Small intestine (tissue), 7 donors: Measurements from ENCODE around the gene GRID2. TPM values are rescaled to one million over a fixed set of nuclear protein-coding genes. Genes with fewer than 3 reads are reported as not detected.
A peak's percentile ranks its signal among the peaks of the same experiment; 100 is the strongest.

Source experiments
- DNase-seq, 2 donors: peaks; one replicate each; pipeline versions ENCODE4 v3.0.0 to v3.0.0-alpha.2; 2013
- FAIRE-seq: peaks from 2 replicates; lab custom pipeline; 2012; peaks lifted over from hg19 to GRCh38; lab: Jason Lieb, UNC
- H3K27ac ChIP-seq, 3 donors: one replicate each; pipeline ENCODE4 v1.5.1; 2013; ENCODE audit warnings: low read length in 2 of 3, mild to moderate bottlenecking in 2 of 3, control low read depth in 1 of 3, inconsistent platforms in 1 of 3, low read depth in 1 of 3, moderate library complexity in 1 of 3
- H3K27me3 ChIP-seq, 3 donors: one replicate each; pipeline ENCODE4 v1.6.1; 2013; ENCODE audit warnings: low read length in 3 of 3, inconsistent platforms in 1 of 3; ENCODE audit not compliant: control insufficient read depth in 3 of 3, insufficient read depth in 3 of 3
- H3K36me3 ChIP-seq, 3 donors: one replicate each; pipeline ENCODE4 v1.6.1; 2013; ENCODE audit warnings: low read length in 3 of 3, inconsistent platforms in 1 of 3, low read depth in 1 of 3, mild to moderate bottlenecking in 1 of 3, moderate library complexity in 1 of 3; ENCODE audit not compliant: control insufficient read depth in 3 of 3, insufficient read depth in 2 of 3
- H3K4me1 ChIP-seq, 3 donors: one replicate each; pipeline ENCODE4 v1.6.1; 2013; ENCODE audit warnings: low read length in 2 of 3, inconsistent platforms in 1 of 3, low read depth in 1 of 3, mild to moderate bottlenecking in 1 of 3, moderate library complexity in 1 of 3; ENCODE audit not compliant: control insufficient read depth in 3 of 3, insufficient read depth in 2 of 3
- H3K4me3 ChIP-seq, 3 donors: one replicate each; pipeline ENCODE4 v1.5.1; 2013; ENCODE audit warnings: low read length in 3 of 3, control low read depth in 1 of 3, inconsistent platforms in 1 of 3, low read depth in 1 of 3, mild to moderate bottlenecking in 1 of 3, moderate library complexity in 1 of 3
- H3K9me3 ChIP-seq, 2 donors: one replicate each; pipeline ENCODE4 v1.6.1; 2013; ENCODE audit warnings: low read depth in 1 of 2, low read length in 1 of 2; ENCODE audit not compliant: control insufficient read depth in 2 of 2, insufficient read depth in 1 of 2
- WGBS, 3 donors: extraction: QIAGEN DNeasy Blood & Tissue Kit; methylation state at CpG; one replicate each; pipeline ENCODE4 v1.1.7; 2013; 5-methylcytosine and 5-hydroxymethylcytosine counted together
- polyA plus RNA-seq, 4 donors: library from polyadenylated mRNA; stranded (reverse) in 3 of 4; unstranded in 1 of 4; fragments of 200-250 nt in 3 of 4; fragments of 120-200 nt in 1 of 4; gene quantifications; one replicate each; pipeline versions ENCODE4 v1.2.1 to v1.2.3, GENCODE V29; 2013
- donor health status: healthy with polysubstance abuse.
- donor health status: control.
- donor health status: control.
- donor health status: Bipolar disorder and iron deficiency.
- donor health status: healthy.

GRID2 gene
- polyA plus RNA-seq, 4 donors, result 0.06 to 0.27 (median 0.21) TPM; not detected in 1

DNA sequence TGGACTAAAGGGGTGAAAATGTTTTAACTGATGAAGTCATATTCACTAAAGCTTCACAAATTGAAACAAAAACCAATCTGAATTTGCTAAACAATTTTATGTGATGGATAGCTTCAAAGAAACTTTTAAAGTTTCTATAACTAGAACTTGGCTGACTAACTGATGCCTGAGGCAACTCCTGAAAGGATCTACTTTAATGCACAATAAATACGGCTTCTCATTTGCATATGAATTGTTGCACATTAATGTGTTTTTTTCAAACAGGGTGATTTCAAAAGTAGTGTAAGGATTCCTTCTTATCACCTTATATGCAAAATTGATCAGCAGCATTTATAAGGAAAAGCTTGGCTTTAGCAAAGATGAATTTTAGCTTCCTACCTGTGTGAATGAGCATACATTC lies 1466.4 kb downstream of the GRID2 start:
- 85 to 96% (median 86%) methylated on average over 1 of the region's 1 CpG for WGBS, 3 donors
- Histone ChIP-seq H3K4me1 (no peaks in the 10 kb centered on the region), H3K4me3 (no peak overlapping the region), H3K27me3 (no peaks in the 10 kb centered on the region), H3K36me3 (no peaks in the 10 kb centered on the region), H3K27ac (no peak overlapping the region), H3K9me3 (no peaks in the 10 kb centered on the region)
- no peak for FAIRE-seq
- no peak for DNase-seq

DNA sequence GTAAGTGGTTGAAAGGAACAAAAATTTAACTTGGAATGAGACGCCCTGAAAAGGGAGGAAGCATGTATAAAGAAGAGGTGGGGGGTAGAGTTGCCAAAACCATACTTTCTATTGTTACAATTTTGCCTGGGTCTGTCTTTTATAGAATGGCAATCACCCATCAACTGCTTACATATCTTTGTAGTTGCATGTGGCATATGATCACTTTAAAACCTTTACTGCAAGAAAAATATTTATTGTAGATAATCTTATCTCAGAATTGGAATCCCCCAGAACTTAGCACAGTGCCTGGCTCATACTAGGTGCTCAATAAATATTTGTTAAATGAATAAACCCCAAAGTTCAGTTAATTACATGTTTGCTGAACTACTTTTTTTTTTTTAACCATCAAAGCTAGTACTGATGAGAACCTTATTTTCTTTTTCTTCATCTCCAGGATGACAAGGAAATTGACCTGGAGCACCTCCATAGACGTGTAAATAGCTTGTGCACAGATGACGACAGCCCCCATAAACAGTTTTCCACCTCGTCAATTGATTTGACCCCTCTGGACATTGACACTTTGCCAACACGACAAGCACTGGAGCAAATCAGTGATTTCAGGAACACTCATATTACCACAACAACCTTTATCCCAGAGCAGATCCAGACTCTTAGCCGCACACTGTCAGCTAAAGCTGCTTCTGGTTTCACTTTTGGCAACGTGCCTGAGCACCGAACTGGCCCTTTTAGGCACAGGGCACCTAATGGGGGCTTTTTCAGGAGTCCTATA lies 1468.1 kb downstream of the GRID2 start:
- FAIRE-seq, result no peak
- H3K4me3 ChIP-seq, result peak overlapping the region in 2 of 3 donors; percentile 31 to 39
- H3K27me3 ChIP-seq, result no peaks in the 10 kb centered on the region
- peak; percentile 70 to 71 for DNase-seq
- no peaks in the 10 kb centered on the region for H3K4me1 ChIP-seq
- 16 to 49% (median 31%) methylated on average over 8 of the region's 8 CpGs for WGBS, 3 donors
- H3K36me3 ChIP-seq, result no peaks in the 10 kb centered on the region
- peak overlapping the region in 2 of 3 donors; percentile 46 to 53 for H3K27ac ChIP-seq
- no peaks in the 10 kb centered on the region for H3K9me3 ChIP-seq

DNA sequence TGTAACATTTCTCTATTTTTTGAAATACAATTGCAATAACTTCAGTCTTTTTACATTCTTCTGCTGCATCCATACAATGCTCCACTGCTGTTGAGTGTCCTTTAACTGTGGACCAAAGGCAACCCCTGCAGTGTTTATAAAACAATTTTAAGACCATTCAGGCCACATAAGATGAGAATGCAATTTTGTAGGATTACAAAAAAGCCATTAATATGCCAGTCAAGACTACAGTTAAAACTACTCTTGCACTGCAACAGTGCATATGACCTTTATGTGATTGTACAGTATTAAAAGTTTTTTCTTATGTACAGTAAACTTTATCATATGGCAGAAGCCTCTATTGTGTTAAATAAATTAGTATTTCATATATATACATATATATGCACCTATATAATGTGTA lies 1469.1 kb downstream of the GRID2 start:
- DNase-seq, result no peak
- FAIRE-seq, result no peak
- H3K27ac ChIP-seq, result no peak overlapping the region
- no peaks in the 10 kb centered on the region for H3K9me3 ChIP-seq
- H3K27me3 ChIP-seq, result no peaks in the 10 kb centered on the region
- no peaks in the 10 kb centered on the region for H3K36me3 ChIP-seq
- no peaks in the 10 kb centered on the region for H3K4me1 ChIP-seq
- no peak overlapping the region for H3K4me3 ChIP-seq

DNA sequence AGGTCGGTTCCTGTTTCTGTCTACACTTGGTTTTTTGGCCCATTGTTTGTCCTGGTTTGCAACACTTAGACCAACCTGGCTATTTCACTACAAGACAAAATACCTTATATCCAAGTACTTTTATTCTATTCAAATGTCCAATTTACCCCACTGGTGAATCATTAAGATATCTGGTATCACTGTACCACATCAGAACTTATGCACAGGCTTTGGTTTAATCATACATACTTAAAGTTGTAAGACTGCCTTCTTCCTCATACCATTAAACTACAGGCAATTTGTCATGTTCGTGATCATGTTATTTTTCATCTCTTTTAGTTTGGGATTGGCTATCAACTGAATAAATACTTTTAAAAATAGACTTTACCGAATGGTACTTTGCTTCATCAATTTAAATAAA lies 1471.8 kb downstream of the GRID2 start:
- Histone ChIP-seq H3K9me3 (no peaks in the 10 kb centered on the region), H3K4me3 (no peak overlapping the region), H3K27me3 (no peaks in the 10 kb centered on the region), H3K36me3 (no peaks in the 10 kb centered on the region), H3K27ac (no peak overlapping the region), H3K4me1 (no peaks in the 10 kb centered on the region)
- FAIRE-seq (no peak), DNase-seq (no peak)
- WGBS, 3 donors, result 88 to 92% (median 90%) methylated on average over 3 of the region's 3 CpGs

DNA sequence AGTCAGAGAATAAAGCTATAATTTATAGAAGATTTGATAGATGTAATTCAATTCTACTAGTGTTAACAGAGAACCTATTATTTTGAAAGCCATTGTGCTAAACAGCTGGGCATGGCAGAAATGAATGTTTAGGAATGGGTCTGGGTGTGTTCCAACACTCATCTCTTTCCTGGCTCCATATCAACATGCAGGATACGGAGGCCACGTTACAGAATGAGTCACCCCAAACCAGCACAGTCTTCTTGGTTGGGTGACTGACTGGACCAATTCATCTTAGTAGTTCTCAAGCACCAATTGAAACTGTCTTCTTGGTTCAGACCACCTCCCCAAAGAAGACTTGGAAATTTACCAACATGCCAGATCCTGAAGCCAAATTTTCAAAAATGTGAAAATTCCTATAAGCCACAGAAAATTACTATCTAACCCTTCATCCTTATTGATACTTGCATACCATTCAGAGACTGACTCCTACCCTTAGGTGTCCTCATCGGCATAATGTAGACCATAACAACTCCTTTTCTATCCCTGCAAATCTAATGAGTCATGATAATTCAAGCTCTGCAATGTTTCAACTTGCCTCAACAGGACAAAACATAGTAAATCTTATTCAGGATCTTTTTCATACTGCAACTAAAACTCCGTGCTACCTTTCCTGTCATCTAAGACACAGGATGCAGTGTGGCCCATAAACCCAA lies 1472.8 kb downstream of the GRID2 start:
- WGBS, 3 donors, result 50 to 59% (median 56%) methylated on average over 4 of the region's 4 CpGs
- no peaks in the 10 kb centered on the region for H3K4me1 ChIP-seq
- no peak for FAIRE-seq

DNA sequence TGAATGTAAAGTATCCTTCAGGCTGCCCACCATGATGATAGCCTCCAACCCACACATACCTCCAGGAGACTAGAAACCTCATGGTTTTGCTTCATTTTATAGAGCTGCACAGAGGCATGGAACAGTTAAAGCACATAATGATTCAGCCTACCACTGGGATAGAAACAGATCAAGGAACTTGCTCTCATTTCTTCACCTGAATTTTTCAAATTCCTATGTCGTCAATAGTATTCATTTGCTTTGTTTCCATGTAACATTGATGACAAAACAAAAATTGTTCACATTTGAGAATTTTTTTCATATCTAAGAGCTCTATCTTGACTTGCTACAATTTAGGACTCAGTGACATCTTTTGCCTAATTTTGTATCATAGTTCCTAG lies 1473.3 kb downstream of the GRID2 start:
- H3K27ac ChIP-seq, result no peak overlapping the region
- no peaks in the 10 kb centered on the region for H3K27me3 ChIP-seq
- H3K36me3 ChIP-seq, result no peaks in the 10 kb centered on the region
- H3K4me3 ChIP-seq, result no peak overlapping the region
- DNase-seq (no peak), FAIRE-seq (no peak)
- no peaks in the 10 kb centered on the region for H3K4me1 ChIP-seq
- H3K9me3 ChIP-seq, result no peaks in the 10 kb centered on the region
- 85 to 94% (median 94%) methylated on average over 1 of the region's 1 CpG for WGBS, 3 donors

More for the DNA sequence above, 1472.8 kb downstream of the GRID2 start:
- no peak overlapping the region for H3K27ac ChIP-seq
- DNase-seq, result peak in 1 of 2 donors; percentile 18
- no peaks in the 10 kb centered on the region for H3K36me3 ChIP-seq
- H3K9me3 ChIP-seq, result no peaks in the 10 kb centered on the region
- H3K4me3 ChIP-seq, result no peak overlapping the region
- H3K27me3 ChIP-seq, result no peaks in the 10 kb centered on the region

DNA sequence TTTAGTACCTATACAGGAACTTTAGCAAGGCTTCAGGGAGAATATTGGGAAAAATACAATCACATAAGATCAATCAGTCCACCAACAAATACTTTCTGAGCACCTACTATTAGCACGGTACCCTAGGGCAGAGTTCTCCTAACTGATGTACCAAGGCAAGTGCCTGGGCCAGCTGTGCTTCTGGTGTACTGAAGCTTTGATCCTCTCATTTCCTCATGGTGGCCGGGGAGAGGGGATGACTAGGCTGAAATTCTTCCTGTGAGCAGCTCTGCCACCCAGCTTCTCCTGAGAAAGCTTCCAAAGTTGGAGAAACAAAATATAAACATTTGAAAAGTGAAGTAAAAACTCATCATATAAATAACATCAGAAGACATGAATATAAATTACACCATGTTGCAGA lies 1475.5 kb downstream of the GRID2 start:
- no peaks in the 10 kb centered on the region for H3K9me3 ChIP-seq
- H3K27ac ChIP-seq, result no peak overlapping the region
- H3K4me1 ChIP-seq, result no peaks in the 10 kb centered on the region
- no peak overlapping the region for H3K4me3 ChIP-seq
- WGBS, 3 donors, result 44 to 52% (median 49%) methylated on average over 2 of the region's 2 CpGs
- H3K36me3 ChIP-seq, result no peaks in the 10 kb centered on the region
- DNase-seq (no peak), FAIRE-seq (no peak)
- H3K27me3 ChIP-seq, result no peaks in the 10 kb centered on the region

DNA sequence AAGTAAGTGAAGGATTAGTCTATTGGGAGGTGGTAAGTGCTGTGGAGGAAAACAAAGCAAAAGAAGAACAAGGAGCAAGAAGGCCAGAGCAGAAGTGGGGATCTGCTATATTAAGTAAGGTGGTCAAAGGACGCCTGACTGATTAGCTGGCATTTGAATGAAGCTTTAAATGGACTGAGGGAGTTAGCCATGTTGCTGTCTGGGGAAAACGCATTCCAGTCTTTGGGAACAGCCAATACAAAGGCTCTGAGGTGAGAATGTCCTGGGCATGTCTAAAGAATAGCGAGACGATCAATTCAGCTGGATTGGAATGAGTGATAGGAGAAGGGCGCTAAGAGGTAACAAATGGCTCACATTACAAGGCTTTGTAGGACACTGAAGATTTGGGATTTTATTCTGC lies 1476.3 kb downstream of the GRID2 start:
- Histone ChIP-seq H3K9me3 (no peaks in the 10 kb centered on the region), H3K4me3 (no peak overlapping the region), H3K27me3 (no peaks in the 10 kb centered on the region), H3K36me3 (no peaks in the 10 kb centered on the region), H3K4me1 (no peaks in the 10 kb centered on the region), H3K27ac (no peak overlapping the region)
- WGBS, 3 donors, result 86 to 93% (median 89%) methylated on average over 5 of the region's 5 CpGs
- DNase-seq (no peak), FAIRE-seq (no peak)
